GM15510 (cell line): Measurements from ENCODE around the gene TMEM145.

Source experiments
- POLR2A ChIP-seq: IDR thresholded peaks from 3 replicates; pipeline ENCODE4 v1.6.1; 2011; ENCODE audit warnings: borderline replicate concordance; ENCODE audit not compliant: insufficient read length; ENCODE audit errors: extremely low read depth

The TMEM145 gene

DNA sequence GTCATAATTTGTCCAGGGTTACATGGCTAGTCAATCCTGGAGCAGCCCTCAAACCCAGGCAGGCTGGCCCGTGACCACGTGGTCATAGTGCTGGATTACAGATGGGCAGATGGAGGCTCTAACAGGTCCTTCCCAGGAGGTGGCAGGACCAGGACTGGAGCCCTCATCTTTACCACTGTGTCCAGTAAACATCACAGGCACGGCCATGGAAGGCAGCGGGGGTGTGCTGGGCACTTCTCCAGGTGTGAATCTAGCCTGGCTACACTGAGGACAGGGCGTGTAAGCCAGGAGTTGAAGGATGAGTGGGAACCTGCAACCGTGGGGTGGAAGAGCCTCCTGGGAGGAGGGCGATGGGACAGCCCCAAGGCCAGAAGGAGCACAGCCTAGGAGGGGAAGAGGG lies 38.0 kb upstream of the TMEM145 start:
- TF ChIP-seq POLR2A = no peak

GRCh38 chr19:42275517-42275916 lies 37.6 kb upstream of the TMEM145 start:
- TF ChIP-seq POLR2A = no peak

DNA sequence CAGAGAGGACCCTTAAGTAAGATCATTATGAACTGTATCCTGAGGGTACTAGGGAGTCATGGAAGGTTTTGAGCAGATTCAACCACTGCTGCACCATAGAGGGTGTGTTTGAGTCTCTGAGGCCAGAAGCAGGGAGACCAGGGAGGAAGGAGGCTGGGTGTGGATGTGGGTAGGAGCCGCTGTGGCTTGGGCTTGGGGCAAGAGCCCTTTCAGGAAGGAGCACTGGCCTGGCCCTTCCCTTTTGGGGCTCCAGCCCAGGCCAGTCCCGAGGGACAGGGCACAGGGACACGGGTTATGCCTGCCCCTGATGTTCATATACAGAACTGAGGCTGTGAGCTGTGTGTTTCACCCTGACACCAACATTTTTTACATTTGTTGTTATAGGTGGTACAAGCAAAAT lies 36.8 kb upstream of the TMEM145 start:
- TF ChIP-seq POLR2A = no peak

GRCh38 chr19:42276821-42277220 lies 36.3 kb upstream of the TMEM145 start:
- no peak for TF ChIP-seq POLR2A

- TF ChIP-seq POLR2A = no peak
Measured at GRCh38 chr19:42277821-42278451, 35.2 kb upstream of the TMEM145 start.

- no peak for TF ChIP-seq POLR2A
Measured at GRCh38 chr19:42278452-42279154, 34.5 kb upstream of the TMEM145 start.

GRCh38 chr19:42279155-42279901 lies 33.8 kb upstream of the TMEM145 start:
- no peak for TF ChIP-seq POLR2A

- peak; percentile 66 for TF ChIP-seq POLR2A
Measured at GRCh38 chr19:42279902-42280814, 33.0 kb upstream of the TMEM145 start.

DNA sequence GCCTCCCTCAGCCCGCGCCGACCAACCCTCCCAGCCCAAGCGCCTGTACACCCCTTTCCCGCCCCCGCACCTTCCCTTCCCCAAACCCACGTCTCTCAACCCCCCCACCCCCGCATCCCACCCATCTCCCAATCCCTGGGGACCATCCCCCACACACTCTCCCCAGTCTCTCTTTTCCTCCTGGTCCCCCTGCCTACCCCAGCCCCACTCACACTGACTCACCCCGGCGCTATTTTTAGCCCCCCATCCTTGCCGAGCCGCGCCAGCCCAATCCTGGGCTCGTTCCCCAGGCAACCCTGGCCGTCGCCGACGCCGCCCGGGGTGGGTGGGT lies 32.3 kb upstream of the TMEM145 start:
- no peak for TF ChIP-seq POLR2A

- TF ChIP-seq POLR2A = no peak
Measured at GRCh38 chr19:42281146-42281826, 31.8 kb upstream of the TMEM145 start.

DNA sequence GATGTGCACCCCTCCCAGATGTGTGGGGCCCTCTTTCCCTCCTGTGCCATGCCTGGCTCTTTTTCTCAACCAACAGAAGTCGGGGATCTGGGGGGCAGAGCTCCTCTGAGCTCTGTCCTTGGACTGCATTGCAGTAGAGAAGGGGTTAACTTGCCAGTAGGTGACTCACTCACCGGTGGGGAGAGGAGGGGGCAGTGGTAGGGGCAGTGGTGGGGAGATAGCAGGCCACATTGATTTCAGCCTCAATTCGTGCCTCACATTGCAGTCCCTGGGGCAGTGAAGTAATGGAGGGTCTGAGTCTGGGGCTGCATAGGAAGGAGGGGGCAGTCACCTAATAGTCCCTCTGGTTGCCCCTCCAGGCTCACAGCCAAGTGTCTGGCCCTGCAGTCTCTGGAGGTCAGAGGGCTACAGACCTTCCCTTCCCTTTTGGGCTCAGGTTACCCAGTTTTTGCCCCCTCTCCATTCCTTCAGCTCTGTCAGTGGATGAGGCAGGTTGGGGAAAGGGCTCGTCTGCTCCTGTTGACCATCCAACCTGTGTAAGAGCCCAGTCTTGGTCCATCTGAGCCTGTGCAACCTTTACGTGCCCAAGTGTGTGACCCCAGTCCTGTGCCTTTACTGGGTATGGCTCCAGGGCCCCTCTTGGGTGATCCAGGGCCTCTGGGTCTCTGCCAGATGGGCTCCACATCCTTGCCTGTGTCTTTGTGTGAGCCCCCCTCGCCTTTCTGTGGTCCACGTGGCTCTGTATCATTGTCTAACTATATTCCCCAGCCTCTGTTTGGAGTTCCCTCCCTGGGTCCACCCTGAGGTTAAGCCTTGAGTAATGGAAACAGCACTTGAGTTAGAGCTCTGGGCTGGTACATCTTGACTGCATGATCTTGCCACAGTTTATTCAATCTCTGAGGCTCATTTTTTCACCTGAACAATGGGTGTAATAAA lies 31.0 kb upstream of the TMEM145 start:
- no peak for TF ChIP-seq POLR2A

DNA sequence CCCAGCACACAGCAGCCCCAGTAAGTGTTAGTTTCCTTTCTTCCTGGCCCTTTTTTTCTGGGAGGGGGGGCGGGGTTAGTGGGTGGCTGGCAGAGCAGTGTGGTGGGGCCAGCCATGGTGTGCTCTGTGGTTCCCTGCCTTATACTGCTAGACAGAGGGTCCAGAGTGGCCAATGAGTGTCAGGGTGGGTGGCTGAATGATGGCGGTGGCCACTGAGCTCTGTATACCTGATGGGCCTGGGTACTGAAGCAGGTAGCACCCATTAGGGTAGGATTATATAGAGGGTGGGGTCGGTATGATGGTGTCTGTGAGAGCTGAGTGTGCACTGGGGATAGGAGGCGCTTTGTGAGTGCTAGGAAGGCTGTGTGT lies 30.3 kb upstream of the TMEM145 start:
- TF ChIP-seq POLR2A = no peak

GRCh38 chr19:42283188-42284065 lies 29.7 kb upstream of the TMEM145 start:
- peak; percentile 59 for TF ChIP-seq POLR2A

DNA sequence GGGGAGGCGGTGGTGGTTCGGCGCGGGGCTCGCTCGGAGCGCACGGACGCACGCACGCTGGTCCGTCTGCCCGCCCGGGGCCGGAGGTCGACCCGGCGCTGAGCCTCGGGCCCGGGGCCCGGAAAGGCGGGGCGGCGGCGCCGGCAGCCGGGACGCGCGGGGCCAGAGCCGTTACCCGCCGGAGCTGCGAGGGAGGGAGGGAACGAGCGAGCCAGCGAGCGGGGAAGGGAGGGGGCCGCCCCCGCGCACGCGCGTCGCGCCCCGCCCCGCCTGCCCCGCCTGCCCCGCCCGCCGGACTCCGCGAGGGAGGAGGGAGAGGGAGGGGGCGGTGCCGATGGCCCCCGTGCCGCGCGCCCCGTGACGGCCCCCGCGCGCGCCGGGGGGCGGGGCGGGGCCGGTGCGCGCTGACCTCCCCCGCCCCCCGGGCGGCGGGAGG lies 29.0 kb upstream of the TMEM145 start:
- peak; percentile 54 for TF ChIP-seq POLR2A
